HepG2 (cell line): Measurements from ENCODE around the gene HYI. TPM values are rescaled to one million over a fixed set of nuclear protein-coding genes. Genes with fewer than 3 reads are reported as not detected.

Experiments used
- ATAC-seq: fragments of 200-7000 bp; cut with Tn5 transposase; 3 replicates; pipeline ENCODE4 v1.9.1; 2020; ENCODE audit warnings: mild to moderate bottlenecking, moderate library complexity
- BruUV-seq: library from RNA; stranded (reverse); fragments of 400-500 nt; replicated peaks from 2 replicates; lab custom pipeline; 2021; lab: Mats Ljungman, UMichigan
- CTCF ChIA-PET: fragments of 300-600 bp; formaldehyde crosslinking; extraction: SDS; loops from one replicate; lab custom pipeline; 2021; ENCODE audit warnings: low total read pairs, inconsistent platforms, low intra/inter-chr PET ratio; lab: Yijun Ruan, JAX
- POLR2A ChIA-PET: fragments of 350-600 bp; sonication (Branson Sonifier 250); formaldehyde crosslinking; loops from one replicate; lab custom pipeline; 2020; ENCODE audit warnings: antibody characterized with exemption, inconsistent platforms; lab: Yijun Ruan, JAX
- DNase-seq: peaks from one replicate; pipeline ENCODE4 v3.0.0-alpha.2; 2015; ENCODE audit warnings: low spot score
- FAIRE-seq: peaks from 3 replicates; lab custom pipeline; 2011; peaks lifted over from hg19 to GRCh38; lab: Jason Lieb, UNC
- H2AFZ ChIP-seq: one replicate; pipeline ENCODE4 v1.6.1; 2011; ENCODE audit warnings: low read length, inconsistent platforms
- H3K27ac ChIP-seq: fragments of 300-600 bp; 3 replicates; pipeline ENCODE4 v1.8.0; 2011; ENCODE audit warnings: mixed run types, mild to moderate bottlenecking, mixed read lengths, low read length, inconsistent platforms; ENCODE audit not compliant: insufficient read depth; ENCODE audit errors: extremely low read length
- H3K27me3 ChIP-seq, 2 experiments: fragments of 200-600 bp in 1 of 2; 2 replicates in 1 of 2; 3 replicates in 1 of 2; pipeline versions ENCODE4 v1.6.0 to v1.8.0; 2011; ENCODE audit warnings: low read length in 2 of 2, mild to moderate bottlenecking in 2 of 2, moderate library complexity in 2 of 2, inconsistent platforms in 1 of 2; ENCODE audit not compliant: insufficient read depth in 2 of 2, control insufficient read depth in 1 of 2
- H3K36me3 ChIP-seq, 2 experiments: fragments of 200-600 bp in 1 of 2; replicated peaks in 1 of 2; 2 replicates in 1 of 2; 3 replicates in 1 of 2; pipeline versions ENCODE4 v1.5.1 to v1.8.0; 2011; ENCODE audit warnings: low read length in 2 of 2, inconsistent platforms in 1 of 2; ENCODE audit not compliant: insufficient read depth in 2 of 2, control insufficient read depth in 1 of 2
- H3K4me1 ChIP-seq: 2 replicates; pipeline ENCODE4 v1.5.1; 2012; ENCODE audit warnings: low read length, inconsistent platforms; ENCODE audit not compliant: insufficient read depth
- H3K4me2 ChIP-seq: 2 replicates; pipeline ENCODE4 v1.6.0; 2011; ENCODE audit warnings: low read depth, low read length, inconsistent platforms
- H3K4me3 ChIP-seq, 3 experiments: fragments of 200-600 bp in 1 of 3; sonication (generic), shearing (Covaris generic) in 1 of 3; replicated peaks in 1 of 3; 2 replicates each; pipeline ENCODE4 v1.5.1; 2011 to 2016; ENCODE audit warnings: low read length in 3 of 3, inconsistent platforms in 2 of 3, low read depth in 2 of 3, mild to moderate bottlenecking in 2 of 3, control low read depth in 1 of 3, mixed read lengths in 1 of 3; ENCODE audit not compliant: insufficient read depth in 1 of 3
- H3K79me2 ChIP-seq: one replicate; pipeline ENCODE4 v1.6.1; 2011; ENCODE audit warnings: low read length, inconsistent platforms; ENCODE audit not compliant: insufficient read depth
- H3K9ac ChIP-seq: 2 replicates; pipeline ENCODE4 v1.6.0; 2011; ENCODE audit warnings: mild to moderate bottlenecking, low read depth, low read length, inconsistent platforms; ENCODE audit not compliant: insufficient read depth
- H3K9me3 ChIP-seq: 2 replicates; pipeline ENCODE4 v1.5.1; 2012; ENCODE audit warnings: mild to moderate bottlenecking, low read length
- H4K20me1 ChIP-seq: 2 replicates; pipeline ENCODE4 v1.6.0; 2011; ENCODE audit warnings: inconsistent platforms, mild to moderate bottlenecking, low read length, moderate library complexity; ENCODE audit not compliant: insufficient read depth
- ARID2 ChIP-seq: sonication (generic); formaldehyde crosslinking; IDR thresholded peaks from 2 replicates; pipeline ENCODE4 v1.8.1; 2022; ENCODE audit warnings: mild to moderate bottlenecking, missing genetic modification reagents, borderline replicate concordance
- GMEB1 ChIP-seq: sonication (generic); formaldehyde crosslinking; IDR thresholded peaks from 2 replicates; pipeline ENCODE4 v1.5.1; 2020; ENCODE audit warnings: missing genetic modification reagents, mild to moderate bottlenecking, borderline replicate concordance
- HHEX ChIP-seq: IDR thresholded peaks from 2 replicates; pipeline ENCODE4 v1.6.1; 2016; ENCODE audit warnings: control low read depth
- PHF5A ChIP-seq: IDR thresholded peaks from one replicate; pipeline ENCODE4 v1.6.1; 2018; ENCODE audit warnings: low read depth, missing genetic modification reagents; ENCODE audit not compliant: unreplicated experiment
- RORA ChIP-seq: sonication (generic); formaldehyde crosslinking; IDR thresholded peaks from 2 replicates; pipeline ENCODE4 v1.5.0; 2020; ENCODE audit warnings: mild to moderate bottlenecking, missing genetic modification reagents, moderate library complexity
- ZBTB39 ChIP-seq: sonication (generic); formaldehyde crosslinking; IDR thresholded peaks from 2 replicates; pipeline ENCODE4 v1.5.0; 2020; ENCODE audit warnings: missing genetic modification reagents
- ZFP36L1 ChIP-seq: sonication (generic); formaldehyde crosslinking; IDR thresholded peaks from 2 replicates; pipeline ENCODE4 v1.8.0; 2022; ENCODE audit warnings: mild to moderate bottlenecking, missing genetic modification reagents, moderate library complexity
- ZNF256 ChIP-seq: sonication (generic); formaldehyde crosslinking; conservative IDR thresholded peaks from 2 replicates; pipeline ENCODE4 v1.4.0; 2020; ENCODE audit warnings: missing genetic modification reagents
- ZSCAN22 ChIP-seq: sonication (generic); formaldehyde crosslinking; IDR thresholded peaks from 2 replicates; pipeline ENCODE4 v1.4.0; 2020; ENCODE audit warnings: mild to moderate bottlenecking, missing genetic modification reagents
- WGBS: methylation state at CpG from one replicate; pipeline ENCODE4 v1.1.6; 2017; ENCODE audit warnings: low lambda C conversion rate; 5-methylcytosine and 5-hydroxymethylcytosine counted together
- in situ Hi-C: cut with HindIII; loops from 2 replicates; pipeline ENCODE4 v1.10.0; 2017; ENCODE audit warnings: low pct_unique_long_range_greater_than_20kb; ENCODE audit not compliant: extremely low pct_ligation_motif_present
- intact Hi-C: fragments of 100-400 bp; cut with micrococcal nuclease; formaldehyde crosslinking; loops from one replicate; pipeline ENCODE4 v1.10.0; 2022; ENCODE audit not compliant: unreplicated experiment
- polyA plus RNA-seq, 8 experiments: library from polyadenylated mRNA; depleted of rRNA in 3 of 8; stranded (reverse) in 7 of 8; unstranded in 1 of 8; fragments of >200 nt; fragmentation: Illumina TruSeq in 4 of 8; extraction: Trizol in 4 of 8; gene quantifications; 2 replicates each; pipeline versions ENCODE4 v1.2.1 to v1.2.3, GENCODE V29; 2011 to 2016; ENCODE audit warnings: low read depth in 4 of 8, missing spikeins in 1 of 8, mixed read lengths in 1 of 8; ENCODE audit not compliant: insufficient read depth in 1 of 8
- total RNA-seq, 5 experiments: library from RNA; depleted of rRNA; stranded (reverse); fragments of >200 nt; fragmentation: Illumina TruSeq; extraction: Trizol; gene quantifications; 2 replicates each; pipeline ENCODE4 v1.2.3, GENCODE V29; 2016; ENCODE audit warnings: low read depth in 1 of 5

Gene HYI
- total and polyA plus RNA-seq, 2 of the 13 experiments (the other 11 are each of a cell fraction or from before 2014, with no cell fraction given): not detected

- no peak overlapping the region for H3K4me2 ChIP-seq
- intact Hi-C loops (no loop called here), in situ Hi-C loops (no loop called here)
- ATAC-seq (no peak), DNase-seq (no peak), FAIRE-seq (no peak)
- H3K27ac ChIP-seq: no peak overlapping the region
- ChIA-PET CTCF (no interaction called here), POLR2A (no interaction called here)
- no peaks in the 10 kb centered on the region for H3K79me2 ChIP-seq
- TF ChIP-seq RORA (CRISPR knock-in tag) (no peak), ZBTB39 (CRISPR knock-in tag) (no peak), PHF5A (CRISPR knock-in tag) (no peak), HHEX (CRISPR knock-in tag) (no peak), ZFP36L1 (no peak), ZSCAN22 (CRISPR knock-in tag) (no peak), ARID2 (CRISPR knock-in tag) (no peak), ZNF256 (no peak), GMEB1 (CRISPR knock-in tag) (no peak)
- H2AFZ ChIP-seq: no peak overlapping the region
- no peaks in the 10 kb centered on the region for H3K4me1 ChIP-seq
- H4K20me1 ChIP-seq: no peaks in the 10 kb centered on the region
- BruUV-seq: no TSS peak
- H3K4me3 ChIP-seq: no peak overlapping the region
- H3K9ac ChIP-seq: no peak overlapping the region
- H3K36me3 ChIP-seq: peaks cover 14 to 48% of the 10 kb centered on the region in 2 experiments; a peak in 4 of 5 replicates
- H3K9me3 ChIP-seq: no peaks in the 10 kb centered on the region
- H3K27me3 ChIP-seq: no peaks in the 10 kb centered on the region
- 94% methylated on average over 7 of the region's 7 CpGs for WGBS
These were observed 19.5 kb downstream of the HYI start for GRCh38 chr1:43434256-43434655.
